Measurements from ENCODE around the gene SOX9. TPM values are rescaled to one million over a fixed set of nuclear protein-coding genes. Genes with fewer than 3 reads are reported as not detected.

The SOX9 gene
- total RNA-seq, 6 experiments from 2014 or later: 1.2 to 5.9 (median 1.9) TPM

GRCh38 chr17:72125226-72125651, 4.4 kb downstream of the SOX9 start:
- intact Hi-C loops (cut with DNase I): no loop called here
- no peaks in the 10 kb centered on the region for H3K9me3 ChIP-seq
- TF ChIP-seq POLR2A (IDR thresholded peaks at IDR 0.05): no peak
- TF ChIP-seq CTCF (IDR thresholded peaks at IDR 0.05): no peak
- H3K4me3 ChIP-seq: no peak overlapping the region
- DNase-seq (no peak), ATAC-seq (no peak)
- H3K4me1 ChIP-seq: peaks cover 0 to 13% (median 0%) of the 10 kb centered on the region in 4 donors
- WGBS (ENCODE audit: insufficient coverage, low coverage, low lambda C conversion rate, missing lambda C conversion rate): 47% methylated on average over 4 of the region's 4 CpGs
- no peaks in the 10 kb centered on the region for H3K36me3 ChIP-seq
- peaks cover 0 to 12% of the 10 kb centered on the region in 2 donors for H3K27me3 ChIP-seq
- H3K27ac ChIP-seq: no peak overlapping the region

GRCh38 chr17:72125742-72126141, 4.9 kb downstream of the SOX9 start:
- H3K9me3 ChIP-seq: no peaks in the 10 kb centered on the region
- no peaks in the 10 kb centered on the region for H3K36me3 ChIP-seq
- TF ChIP-seq CTCF (IDR thresholded peaks at IDR 0.05): no peak
- no peak for TF ChIP-seq POLR2A (IDR thresholded peaks at IDR 0.05)
- H3K4me1 ChIP-seq: peaks cover 0 to 12% (median 0%) of the 10 kb centered on the region in 4 donors
- no peak overlapping the region for H3K27ac ChIP-seq
- peaks cover 0 to 12% of the 10 kb centered on the region in 2 donors for H3K27me3 ChIP-seq
- H3K4me3 ChIP-seq: no peak overlapping the region
- no peak for DNase-seq
- intact Hi-C loops (cut with DNase I): no loop called here
- no peak for ATAC-seq

DNA sequence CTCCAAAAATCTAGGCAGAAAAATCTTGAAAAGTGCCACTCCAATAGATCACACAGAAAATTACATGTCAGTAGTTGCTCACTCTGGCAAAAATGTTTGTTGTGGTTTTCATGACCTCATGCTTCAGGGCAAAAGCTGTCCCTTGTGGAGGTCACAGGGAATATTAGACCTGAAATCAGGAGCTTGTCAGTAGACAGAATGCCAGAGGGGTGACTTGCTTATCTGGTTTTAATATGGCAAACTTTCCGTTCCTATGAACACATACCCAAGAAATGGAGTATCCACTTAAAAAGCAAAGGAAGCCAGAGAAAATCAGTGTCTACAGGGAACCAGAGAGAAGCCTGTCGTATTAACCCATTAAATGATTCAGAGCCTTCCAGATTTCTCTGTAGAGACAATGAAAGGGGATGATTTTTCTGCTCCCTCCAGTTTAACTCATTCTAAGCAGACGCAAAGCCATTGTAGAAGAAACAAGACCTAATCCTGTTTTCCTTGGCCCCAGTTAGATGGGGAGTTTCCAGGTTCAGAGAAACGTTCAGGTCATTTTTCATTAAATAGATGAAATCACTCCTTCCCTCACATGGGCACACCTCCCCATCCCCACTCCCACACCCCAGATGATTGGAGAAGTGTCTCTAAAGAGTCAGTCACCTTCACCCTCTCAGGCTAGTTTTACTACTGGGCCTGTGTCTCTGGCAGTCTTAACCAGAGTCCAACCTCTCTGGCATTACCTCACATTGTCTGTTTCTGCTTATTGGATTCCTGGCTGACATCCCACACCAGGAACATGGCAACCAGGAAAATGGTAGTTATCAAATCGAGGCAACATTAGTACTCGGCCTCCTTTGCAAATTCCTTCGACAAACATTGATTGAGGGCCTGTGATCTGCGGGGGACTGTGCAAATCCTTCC, 6.0 kb downstream of the SOX9 start:
- intact Hi-C loops (cut with DNase I): no loop called here
- WGBS (ENCODE audit: insufficient coverage, low coverage, low lambda C conversion rate, missing lambda C conversion rate): 33% methylated on average over 8 of the region's 8 CpGs
- TF ChIP-seq CTCF (IDR thresholded peaks at IDR 0.05) (no peak), POLR2A (IDR thresholded peaks at IDR 0.05) (no peak)
- Histone ChIP-seq H3K36me3 (no peaks in the 10 kb centered on the region), H3K9me3 (no peaks in the 10 kb centered on the region), H3K27me3 (peaks cover 0 to 2% of the 10 kb centered on the region in 2 donors), H3K27ac (no peak overlapping the region), H3K4me3 (no peak overlapping the region), H3K4me1 (peaks cover 0 to 1% (median 0%) of the 10 kb centered on the region in 4 donors)
- no peak for DNase-seq
- peak in 3 of 4 donors; percentile 43 to 82 (median 64) for ATAC-seq

- Histone ChIP-seq H3K4me1 (no peaks in the 10 kb centered on the region), H3K27me3 (no peaks in the 10 kb centered on the region), H3K4me3 (no peak overlapping the region), H3K27ac (no peak overlapping the region), H3K36me3 (no peaks in the 10 kb centered on the region), H3K9me3 (no peaks in the 10 kb centered on the region)
- ATAC-seq (no peak), DNase-seq (no peak)
- WGBS (ENCODE audit: insufficient coverage, low coverage, low lambda C conversion rate, missing lambda C conversion rate): 62% methylated on average over 3 of the region's 3 CpGs
- TF ChIP-seq CTCF (IDR thresholded peaks at IDR 0.05): no peak
- no peak for TF ChIP-seq POLR2A (IDR thresholded peaks at IDR 0.05)
- intact Hi-C loops (cut with DNase I): no loop called here
Observed at GRCh38 chr17:72128039-72128438, 7.2 kb downstream of the SOX9 start.
